Ishikawa (cell line): ENCODE results near the gene DCLK1.

Source experiments
- CEBPB ChIP-seq: IDR thresholded peaks from 2 replicates; pipeline ENCODE4 v1.6.1; 2012
- CREB1 ChIP-seq: IDR thresholded peaks from 2 replicates; pipeline ENCODE4 v1.6.1; 2012; ENCODE audit warnings: low read depth
- EGR1 ChIP-seq: IDR thresholded peaks from 2 replicates; pipeline ENCODE4 v1.6.1; 2012
- EP300 ChIP-seq: IDR thresholded peaks from 2 replicates; pipeline ENCODE4 v1.6.1; 2012; ENCODE audit warnings: borderline replicate concordance
- FOXM1 ChIP-seq: IDR thresholded peaks from 2 replicates; pipeline ENCODE4 v1.6.1; 2012; ENCODE audit warnings: low read depth, borderline replicate concordance
- MAX ChIP-seq: IDR thresholded peaks from 2 replicates; pipeline ENCODE4 v1.6.1; 2012
- NFIC ChIP-seq: IDR thresholded peaks from 2 replicates; pipeline ENCODE4 v1.6.1; 2012
- RAD21 ChIP-seq: IDR thresholded peaks from 2 replicates; pipeline ENCODE4 v1.6.1; 2012; ENCODE audit warnings: low read depth
- REST ChIP-seq: IDR thresholded peaks from 2 replicates; pipeline ENCODE4 v1.6.1; 2012; ENCODE audit warnings: low read depth, mild to moderate bottlenecking
- TAF1 ChIP-seq: IDR thresholded peaks from 2 replicates; pipeline ENCODE4 v1.6.1; 2012; ENCODE audit warnings: low read depth, mild to moderate bottlenecking
- TCF12 ChIP-seq: IDR thresholded peaks from 2 replicates; pipeline ENCODE4 v1.6.1; 2012; ENCODE audit warnings: low read depth
- TEAD4 ChIP-seq: IDR thresholded peaks from 2 replicates; pipeline ENCODE4 v1.6.1; 2012
- YY1 ChIP-seq: IDR thresholded peaks from 2 replicates; pipeline ENCODE4 v1.6.1; 2012; ENCODE audit warnings: low read depth
- ZBTB7A ChIP-seq: IDR thresholded peaks from 2 replicates; pipeline ENCODE4 v1.6.1; 2012; ENCODE audit warnings: low read depth
- TF ChIP-seq, protein P1 (sequence below): IDR thresholded peaks from 2 replicates; pipeline ENCODE4 v1.6.1; 2012

DCLK1 gene

GRCh38 chr13:35732565-35732964 is 398.6 kb downstream of the DCLK1 start:
- no peak for TF ChIP-seq RAD21
- no peak for TF ChIP-seq TEAD4
- TF ChIP-seq TCF12, result no peak
- TF ChIP-seq EP300, result no peak
- no peak for TF ChIP-seq MAX
- TF ChIP-seq NFIC, result no peak
- TF ChIP-seq, protein P1, sequence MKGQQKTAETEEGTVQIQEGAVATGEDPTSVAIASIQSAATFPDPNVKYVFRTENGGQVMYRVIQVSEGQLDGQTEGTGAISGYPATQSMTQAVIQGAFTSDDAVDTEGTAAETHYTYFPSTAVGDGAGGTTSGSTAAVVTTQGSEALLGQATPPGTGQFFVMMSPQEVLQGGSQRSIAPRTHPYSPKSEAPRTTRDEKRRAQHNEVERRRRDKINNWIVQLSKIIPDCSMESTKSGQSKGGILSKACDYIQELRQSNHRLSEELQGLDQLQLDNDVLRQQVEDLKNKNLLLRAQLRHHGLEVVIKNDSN, result no peak
- TF ChIP-seq REST, result no peak
- TF ChIP-seq CREB1, result no peak
- TF ChIP-seq EGR1, result no peak
- TF ChIP-seq ZBTB7A, result no peak
- TF ChIP-seq TAF1, result no peak
- TF ChIP-seq YY1, result no peak
- TF ChIP-seq FOXM1, result no peak
- no peak for TF ChIP-seq CEBPB

GRCh38 chr13:35731471-35731870 is 399.7 kb downstream of the DCLK1 start:
- TF ChIP-seq EGR1 (no peak), TCF12 (no peak), REST (no peak), NFIC (no peak), MAX (no peak), ZBTB7A (no peak), YY1 (no peak), TEAD4 (no peak), RAD21 (no peak), FOXM1 (no peak), CEBPB (no peak), CREB1 (no peak), TAF1 (no peak)
- TF ChIP-seq, protein P1, result no peak

DNA sequence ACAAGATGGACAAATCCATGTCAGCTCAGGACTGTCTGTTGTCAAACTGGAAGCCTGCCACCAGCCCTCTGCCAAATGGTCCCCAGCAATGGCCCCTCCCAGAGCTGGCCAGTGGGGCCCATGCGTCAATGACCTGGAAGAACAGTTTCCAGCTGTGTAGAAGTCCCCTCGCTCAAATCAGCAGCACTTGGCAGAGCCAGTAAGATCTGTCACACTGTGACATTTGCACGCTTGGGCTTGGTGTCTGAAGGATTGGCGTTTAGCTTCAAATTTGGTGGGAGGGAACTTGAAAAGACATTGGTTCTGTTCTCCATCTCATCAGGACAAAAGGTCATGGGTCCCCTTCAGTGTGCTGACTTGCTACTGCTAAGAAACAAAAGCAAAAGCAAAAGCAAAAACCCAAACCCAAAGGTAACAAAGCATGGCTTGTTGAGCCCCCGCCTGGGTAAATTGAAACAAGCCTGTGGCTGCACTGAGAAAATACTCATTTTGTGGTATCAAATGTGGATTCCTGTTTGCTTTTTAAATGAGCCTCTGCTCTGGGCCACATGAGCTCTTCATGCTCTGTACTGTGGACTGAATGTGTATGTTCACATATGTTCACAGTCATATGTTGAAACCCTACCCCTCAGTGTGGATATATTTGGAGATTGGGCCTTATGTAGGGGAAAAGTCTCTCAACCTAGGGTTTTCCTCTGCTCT is 401.1 kb downstream of the DCLK1 start:
- TF ChIP-seq RAD21, result no peak
- TF ChIP-seq NFIC, result no peak
- TF ChIP-seq, protein P1, result no peak
- TF ChIP-seq CEBPB, result no peak
- TF ChIP-seq TAF1, result no peak
- TF ChIP-seq CREB1, result no peak
- TF ChIP-seq TCF12, result no peak
- no peak for TF ChIP-seq TEAD4
- no peak for TF ChIP-seq ZBTB7A
- TF ChIP-seq MAX, result no peak
- TF ChIP-seq YY1, result no peak
- no peak for TF ChIP-seq EGR1
- TF ChIP-seq FOXM1, result no peak

DNA sequence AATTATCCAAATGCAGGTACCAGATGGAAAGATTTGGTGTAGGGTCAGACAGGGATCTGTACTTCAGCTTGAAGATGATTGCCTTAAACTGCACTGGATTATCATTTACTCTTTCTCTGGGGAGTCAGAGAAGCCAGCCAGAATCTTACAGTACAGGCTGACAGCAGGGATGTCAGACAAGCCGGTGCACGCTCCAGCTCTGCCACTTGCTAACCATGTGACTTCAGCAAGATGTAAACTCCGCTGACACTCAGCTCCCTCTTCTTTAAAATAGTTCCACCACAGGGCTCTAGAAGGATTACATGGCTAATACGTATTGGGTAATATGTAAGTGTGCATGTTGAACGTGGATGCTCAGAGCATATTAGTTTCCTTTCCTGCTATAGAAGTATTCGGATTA is 403.3 kb downstream of the DCLK1 start:
- TF ChIP-seq YY1 (no peak), ZBTB7A (no peak), TEAD4 (no peak), RAD21 (no peak), TCF12 (no peak), FOXM1 (no peak), CREB1 (no peak), MAX (no peak), TAF1 (no peak), REST (no peak), NFIC (no peak), EP300 (no peak)
- TF ChIP-seq, protein P1, result no peak
